ENCODE measurements around the gene SLC2A13.
"Not testable (repeated sequence)": the region's sequence is repeated elsewhere in the genome, so short reads cannot be mapped to it uniquely, and the experiment has no call there.

The SLC2A13 gene

DNA sequence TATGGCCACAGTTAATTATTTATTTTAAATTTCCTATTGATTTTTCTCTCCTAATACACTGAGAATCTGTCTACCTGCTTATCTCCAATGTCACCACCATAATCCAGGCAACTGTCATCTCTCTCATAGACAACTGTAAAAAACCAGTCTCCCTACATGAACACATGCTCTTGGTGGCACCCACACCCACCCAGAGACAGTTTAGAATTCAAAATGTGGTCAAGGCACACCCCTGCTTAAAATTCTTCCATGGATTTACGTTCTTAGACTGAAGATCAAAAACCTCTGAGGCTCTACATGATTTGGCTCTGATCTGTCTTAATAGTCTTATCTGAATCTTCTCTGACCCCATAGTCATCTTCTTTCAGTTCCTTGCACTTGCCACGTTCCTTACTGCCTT, 245.2 kb downstream of the SLC2A13 start:
- DNase-seq = no peak

DNA sequence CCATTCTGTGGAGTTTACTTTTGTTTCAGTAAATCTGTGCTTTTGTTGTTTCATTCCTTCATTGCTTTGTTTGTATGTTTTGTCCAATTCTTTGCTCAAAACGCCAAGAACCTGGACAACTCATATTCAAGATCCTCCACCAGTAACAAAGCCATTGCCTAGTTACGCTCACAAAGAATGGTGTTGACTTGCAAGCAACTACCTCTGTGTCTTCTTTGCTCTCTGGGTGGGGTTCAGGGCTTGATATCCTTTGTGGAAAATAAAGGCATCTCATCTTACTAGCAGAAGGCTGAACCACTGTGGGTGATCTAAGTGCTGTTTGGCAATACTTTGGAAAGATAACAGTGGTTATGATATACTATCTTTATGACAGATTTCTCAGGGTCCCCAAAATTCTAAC, 252.9 kb downstream of the SLC2A13 start:
- no peak for DNase-seq

DNA sequence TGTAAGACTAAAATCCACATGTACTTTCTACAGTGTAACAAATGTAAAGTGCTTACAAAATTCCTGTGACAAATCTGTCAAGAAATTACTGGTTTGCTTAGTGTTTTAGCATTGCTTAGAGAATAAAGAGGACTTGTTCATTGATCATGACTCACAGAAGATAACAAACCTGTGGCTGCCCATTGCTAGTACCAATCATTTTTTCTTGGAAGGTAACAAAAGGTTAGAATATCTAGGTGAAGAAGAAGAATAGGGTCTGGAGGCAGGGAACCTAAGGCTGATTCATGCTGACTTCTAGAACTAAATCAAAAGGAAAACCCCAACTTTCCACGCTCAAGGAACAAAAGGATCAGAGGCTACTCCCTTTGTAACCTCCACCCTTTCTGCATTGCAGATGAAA, 253.5 kb downstream of the SLC2A13 start:
- DNase-seq = no peak

DNA sequence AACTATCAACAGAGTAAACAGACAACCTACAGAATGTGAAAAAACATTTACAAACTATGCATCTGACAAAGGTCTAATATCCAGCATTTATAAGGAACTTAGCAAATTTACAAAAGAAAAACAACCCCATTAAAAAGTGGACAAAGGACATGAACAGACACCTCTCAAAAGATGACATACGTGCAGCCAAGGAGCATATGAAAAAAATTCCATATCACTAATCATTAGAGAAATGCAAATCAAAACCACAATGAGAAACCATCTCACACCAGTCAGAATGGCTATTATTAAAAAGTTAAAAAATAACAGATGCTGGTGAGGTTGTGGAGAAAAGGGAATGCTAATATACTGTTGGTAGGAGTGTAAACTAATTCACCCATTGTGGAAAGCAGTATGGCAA, 257.7 kb downstream of the SLC2A13 start:
- DNase-seq = not testable (repeated sequence)

DNA sequence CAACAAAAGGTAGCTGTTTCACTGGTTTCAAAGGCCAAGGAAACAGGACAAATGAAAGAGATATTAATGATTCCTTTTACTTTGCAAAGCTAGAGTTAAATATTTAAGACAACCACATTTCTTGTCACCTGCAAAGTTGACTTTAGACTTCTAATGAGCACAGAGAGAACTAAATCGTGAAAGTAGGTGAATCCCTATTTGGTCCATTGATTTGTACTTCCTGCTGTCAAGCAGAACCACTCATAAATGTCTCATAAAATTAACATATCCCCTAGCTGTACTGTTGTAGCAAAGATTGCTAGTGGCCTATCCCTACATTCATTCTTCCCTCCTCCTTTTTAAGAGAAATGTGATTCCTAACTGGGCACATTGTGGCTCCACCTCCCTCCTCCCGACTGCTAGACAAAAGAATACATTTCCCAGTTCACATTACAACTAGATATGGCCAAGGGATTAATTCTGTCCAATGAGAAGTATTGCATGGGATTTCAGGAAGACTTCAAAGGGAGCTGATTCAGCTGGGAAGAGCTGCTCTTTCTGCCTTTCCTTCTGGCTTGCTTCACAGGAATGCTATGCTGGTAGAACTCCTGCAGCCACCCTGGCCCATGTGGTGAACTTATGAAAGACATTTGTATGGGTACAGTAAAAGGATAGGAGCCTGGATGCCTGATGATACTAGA, 258.8 kb downstream of the SLC2A13 start:
- no peak for DNase-seq

DNA sequence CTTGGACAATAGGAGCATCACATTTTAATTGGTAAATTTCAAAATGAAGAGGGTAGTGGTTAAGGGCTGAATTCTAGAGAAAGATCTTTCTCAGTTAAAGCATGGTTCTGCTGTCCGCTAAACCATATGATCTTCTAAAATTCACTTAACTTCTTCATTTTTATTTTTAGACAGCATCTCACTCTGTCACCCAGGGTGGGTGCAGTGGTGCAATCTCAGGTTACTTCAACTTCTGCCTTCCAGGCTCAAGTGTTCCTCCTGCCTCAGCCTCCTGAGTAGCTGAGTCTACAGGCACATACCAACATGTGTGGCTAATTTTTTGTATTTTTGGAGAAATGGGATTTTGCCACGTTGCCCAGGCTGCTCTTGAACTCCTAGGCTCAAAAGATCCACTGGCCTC, 259.6 kb downstream of the SLC2A13 start:
- DNase-seq = no peak

DNA sequence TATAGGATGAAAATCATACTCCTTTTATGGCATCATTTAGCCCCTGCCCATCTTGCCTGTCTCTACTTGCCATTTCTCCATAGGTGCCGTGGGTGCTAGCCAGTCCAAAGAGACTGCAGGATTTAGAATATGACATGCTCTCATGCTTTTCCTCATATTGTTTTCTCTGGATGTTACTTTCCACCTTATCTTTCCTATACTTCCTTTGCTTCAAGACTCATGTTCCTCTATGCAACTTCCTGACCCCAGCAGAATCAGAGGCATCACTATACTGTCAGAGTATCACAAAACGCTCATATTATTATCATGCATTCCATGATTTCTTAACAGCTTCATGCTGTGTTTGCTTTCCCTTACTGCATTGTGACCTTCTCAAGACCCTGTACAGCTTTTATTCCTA, 265.5 kb downstream of the SLC2A13 start:
- DNase-seq = no peak

DNA sequence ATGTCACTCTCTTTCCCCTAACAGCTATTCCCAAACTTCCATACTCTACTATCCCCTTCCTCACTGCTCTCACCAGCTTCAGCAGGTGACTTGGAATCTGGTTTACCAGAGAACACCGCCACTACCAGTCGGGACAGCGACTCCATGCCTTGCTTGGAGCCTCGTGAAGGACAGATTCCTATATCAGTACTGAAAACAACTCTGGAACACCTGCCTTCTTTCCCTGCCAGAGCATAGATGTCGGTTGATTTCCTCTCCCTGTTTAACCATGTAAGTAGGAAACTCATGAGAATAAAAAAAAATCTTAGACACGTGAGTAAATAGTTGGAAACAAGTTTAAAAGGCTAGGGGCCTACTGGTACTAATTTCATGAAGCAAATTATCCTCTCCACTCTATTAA, 266.8 kb downstream of the SLC2A13 start:
- no peak for DNase-seq

DNA sequence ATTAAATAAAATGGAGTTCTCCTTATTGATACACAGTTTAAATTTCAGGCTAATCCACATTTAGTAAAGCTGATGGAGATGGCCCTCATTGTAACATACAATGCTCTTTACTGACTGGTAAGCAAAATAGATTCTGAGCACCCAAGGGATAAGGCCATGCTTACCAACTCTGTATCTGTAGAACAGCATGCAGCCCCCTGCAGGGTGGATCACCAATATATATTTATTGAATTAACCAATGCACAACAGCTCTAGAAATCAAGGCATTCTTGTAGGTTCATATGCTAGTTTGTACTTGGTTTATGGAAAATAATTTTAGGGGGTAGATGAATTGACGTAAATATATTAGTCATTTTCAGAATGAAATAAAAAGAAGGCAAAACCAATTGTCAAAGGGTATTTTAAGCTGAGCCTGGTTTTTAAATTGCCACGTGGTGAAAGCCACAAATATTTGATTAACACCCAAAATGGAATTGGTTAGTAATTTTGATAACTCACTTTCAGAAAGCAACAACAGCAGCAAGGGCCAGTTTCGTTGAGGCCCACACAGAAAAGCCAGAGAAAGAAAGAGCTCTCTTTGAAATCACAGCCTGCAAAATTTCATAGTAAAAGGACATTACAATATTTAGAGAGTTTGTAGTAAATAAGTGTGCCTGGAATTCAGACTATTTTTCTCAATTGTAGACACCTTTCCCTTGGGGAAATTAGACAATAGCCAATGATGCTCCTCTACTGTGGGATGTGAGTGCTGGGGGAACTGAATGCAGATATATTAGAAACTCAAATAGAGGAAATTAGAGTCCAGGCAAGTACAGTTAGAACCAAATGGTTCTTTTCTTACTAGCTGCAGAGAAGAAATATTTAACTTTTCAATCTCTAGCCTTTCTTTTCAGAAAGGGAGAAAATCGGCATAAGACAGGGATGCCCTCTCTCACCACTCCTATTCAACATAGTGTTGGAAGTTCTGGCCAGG, 270.1 kb downstream of the SLC2A13 start:
- DNase-seq = no peak

DNA sequence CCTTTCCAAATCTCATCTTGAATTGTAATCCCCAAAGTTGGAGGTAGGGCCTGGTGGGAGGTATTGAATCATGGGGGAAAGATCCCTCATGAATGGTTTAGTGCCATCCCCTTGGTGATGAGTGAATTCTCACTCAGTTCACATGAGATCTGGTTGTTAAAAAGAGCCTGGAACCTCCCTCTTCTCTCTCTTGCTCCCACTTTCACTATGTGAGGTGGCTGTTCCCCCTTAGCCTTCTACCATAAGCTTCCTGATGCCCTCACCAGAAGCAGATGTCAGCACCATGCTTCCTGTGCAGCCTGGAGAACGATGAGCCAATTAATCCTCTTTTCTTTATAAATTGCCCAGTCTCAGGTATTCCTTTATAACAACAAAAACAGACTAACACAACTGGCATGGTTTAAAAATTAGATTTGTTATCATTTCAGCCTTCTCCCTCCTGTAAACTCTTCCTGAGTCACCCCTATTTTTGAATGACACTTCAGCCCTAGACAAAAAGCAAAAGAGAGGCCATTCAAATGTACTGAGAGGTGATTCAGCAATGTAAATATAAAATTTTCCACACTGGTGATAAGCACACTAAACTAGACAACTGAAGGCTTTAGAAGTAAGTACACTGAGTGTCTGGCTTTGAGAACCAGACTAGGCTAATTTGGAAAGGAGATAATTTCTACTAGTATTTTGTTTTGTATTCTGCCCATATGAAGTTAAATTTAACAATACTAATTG, 274.1 kb downstream of the SLC2A13 start:
- DNase-seq = no peak

DNA sequence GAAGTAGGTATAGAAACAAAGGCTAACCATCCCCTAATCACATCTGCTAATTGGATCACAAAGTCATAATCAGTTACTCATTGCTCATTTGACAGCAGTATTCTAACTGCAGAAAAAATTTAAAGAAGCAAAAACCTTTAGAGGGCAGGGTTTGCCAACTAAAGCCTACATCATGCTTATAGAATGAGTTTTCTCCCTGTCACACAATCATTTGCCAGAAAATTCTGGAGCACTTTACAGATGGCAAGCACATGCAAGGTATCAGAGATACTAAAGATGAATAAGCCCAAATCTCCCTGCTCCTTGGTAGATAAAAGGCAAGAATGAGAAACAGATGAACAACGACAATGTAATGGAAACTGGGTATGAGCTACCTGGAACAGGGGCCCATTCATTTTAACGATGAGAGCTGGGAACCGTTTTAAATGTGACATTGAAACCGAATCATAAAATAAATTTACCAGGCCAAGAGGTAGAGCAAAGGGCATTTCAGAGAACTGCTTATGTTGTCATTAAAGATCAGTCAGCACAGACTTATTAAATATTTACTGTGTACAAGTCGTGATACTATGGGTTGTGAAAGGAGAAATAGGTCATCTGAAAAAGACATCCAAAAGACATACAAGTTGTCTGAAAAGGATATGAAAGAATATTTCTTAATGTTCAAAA, 274.9 kb downstream of the SLC2A13 start:
- no peak for DNase-seq

DNA sequence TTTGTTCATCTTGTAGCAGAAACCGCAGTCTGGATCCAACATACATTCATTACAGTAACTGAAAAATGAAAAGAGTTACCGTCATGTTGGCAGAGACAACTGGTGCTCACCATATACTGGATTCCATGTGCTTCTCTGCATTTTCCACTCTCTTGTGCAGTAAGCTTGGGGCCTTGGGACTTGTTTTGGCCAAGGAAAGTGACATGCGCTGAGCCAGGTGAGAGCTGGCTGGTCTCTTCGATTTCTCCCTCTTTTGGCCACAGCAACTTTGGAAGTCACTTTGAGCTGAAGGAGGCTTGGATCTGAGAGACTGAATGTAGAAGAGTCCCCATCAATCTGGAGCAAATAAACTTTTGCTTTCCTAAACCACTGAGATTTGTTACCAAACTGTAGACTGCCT, 275.7 kb downstream of the SLC2A13 start:
- no peak for DNase-seq

DNA sequence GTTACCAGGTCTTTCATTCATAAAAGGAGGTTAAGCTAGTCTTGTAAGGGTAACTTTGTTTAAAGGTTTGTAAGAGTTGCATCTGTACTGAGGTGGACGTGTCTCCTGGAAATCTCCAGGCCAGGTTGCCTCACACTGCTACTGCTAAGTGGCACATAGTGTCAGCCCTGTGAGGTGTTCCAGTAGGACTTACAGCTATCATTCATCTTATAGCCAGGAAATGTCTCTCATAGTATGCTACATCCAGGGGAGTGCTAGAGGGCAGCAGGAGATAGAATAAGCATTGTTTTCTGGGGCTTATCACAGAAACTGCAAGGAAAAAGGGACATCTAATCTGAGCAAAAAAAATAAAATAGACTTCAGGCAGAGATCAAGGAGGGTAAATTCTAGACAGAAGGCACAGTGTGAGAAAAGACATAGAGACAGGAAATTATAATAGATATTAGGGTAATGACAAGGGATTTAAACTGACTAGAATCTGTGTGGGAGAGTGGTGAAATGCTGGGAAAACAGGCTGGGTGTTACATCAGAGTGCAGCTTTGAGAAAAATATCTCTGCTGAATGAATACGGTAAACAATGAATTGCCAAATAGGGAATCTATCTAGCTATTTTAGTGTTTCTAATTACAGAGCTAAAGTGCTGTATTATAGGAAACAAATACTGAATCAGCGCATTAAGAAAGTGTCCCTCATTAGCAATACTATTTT, 281.2 kb downstream of the SLC2A13 start:
- no peak for DNase-seq

DNA sequence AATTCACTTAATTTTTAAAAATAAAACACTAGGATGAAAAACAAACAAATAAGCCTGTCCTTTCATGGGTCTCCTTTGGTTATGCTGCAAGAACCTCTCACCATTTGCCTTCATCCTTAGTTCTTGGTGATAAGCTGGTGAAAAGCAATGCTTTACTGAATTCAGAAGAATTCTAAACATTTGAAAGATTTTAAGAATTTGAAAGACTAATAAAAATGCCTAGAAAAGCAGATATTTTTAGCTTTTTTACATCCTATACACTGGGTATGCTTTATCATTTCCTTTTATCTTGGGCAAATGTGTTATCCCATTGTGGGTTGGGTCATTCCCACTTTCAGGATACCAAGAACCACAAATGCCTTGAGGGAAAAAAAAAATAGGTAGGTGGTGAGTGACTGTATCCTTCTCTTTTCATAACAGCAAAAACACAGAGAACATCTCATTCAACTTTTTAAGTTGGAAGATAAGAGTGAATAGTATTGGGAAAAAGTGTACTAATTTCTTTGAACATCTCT, 289.2 kb downstream of the SLC2A13 start:
- no peak for DNase-seq

DNA sequence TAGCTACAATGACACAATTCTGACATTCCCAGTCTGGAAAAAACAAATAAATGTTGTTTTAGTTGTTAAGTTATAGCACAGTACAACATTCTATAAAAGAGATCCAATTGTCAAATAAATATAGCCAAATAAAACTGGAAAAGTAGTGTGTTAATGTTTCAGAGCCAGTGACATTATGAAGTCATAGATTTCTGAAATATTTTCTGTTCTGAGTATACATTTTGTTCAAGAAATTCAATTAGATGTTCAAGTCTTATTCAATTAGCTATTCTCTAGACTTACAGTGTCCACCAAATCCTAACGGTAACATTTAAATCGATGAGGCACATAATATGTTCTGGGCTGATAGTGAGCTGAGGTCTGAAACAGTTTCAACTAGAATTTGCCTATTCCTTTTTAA, 290.1 kb downstream of the SLC2A13 start:
- no peak for DNase-seq

DNA sequence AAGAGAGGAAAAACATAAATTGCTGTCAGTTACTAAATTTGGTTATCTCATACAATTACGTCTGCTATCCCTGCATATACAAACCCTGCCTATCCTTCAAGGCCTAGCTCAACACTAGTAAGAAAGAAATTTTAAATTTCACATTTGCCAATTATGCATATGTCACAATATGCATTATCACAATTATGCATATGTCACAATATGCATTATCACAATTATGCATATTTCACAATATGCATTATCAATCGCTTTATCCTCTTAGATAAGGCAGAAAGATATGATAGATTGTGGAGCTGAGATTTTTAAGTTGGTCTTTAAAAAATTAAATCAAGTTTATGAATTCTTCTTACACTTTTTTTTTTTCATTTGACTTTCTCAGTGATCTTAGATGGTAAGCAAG, 291.3 kb downstream of the SLC2A13 start:
- no peak for DNase-seq

DNA sequence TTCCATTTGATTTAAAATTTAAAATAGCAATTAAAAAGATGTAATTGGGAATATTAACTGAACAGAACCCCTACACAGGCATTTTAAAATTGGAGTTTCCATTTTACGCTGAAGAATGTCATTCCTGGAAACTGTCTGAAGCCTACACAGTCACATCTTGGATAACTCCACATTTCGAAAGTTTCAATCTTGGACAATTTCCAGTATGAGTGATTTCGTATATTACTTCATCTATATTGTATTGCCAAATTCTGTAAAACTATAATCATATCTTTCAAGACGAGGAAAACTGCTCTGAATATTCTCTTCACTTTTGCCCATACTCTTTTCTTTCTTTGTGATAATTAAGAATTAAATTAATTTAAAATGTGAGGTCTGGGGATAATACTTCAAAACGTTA, 292.1 kb downstream of the SLC2A13 start:
- DNase-seq = no peak

DNA sequence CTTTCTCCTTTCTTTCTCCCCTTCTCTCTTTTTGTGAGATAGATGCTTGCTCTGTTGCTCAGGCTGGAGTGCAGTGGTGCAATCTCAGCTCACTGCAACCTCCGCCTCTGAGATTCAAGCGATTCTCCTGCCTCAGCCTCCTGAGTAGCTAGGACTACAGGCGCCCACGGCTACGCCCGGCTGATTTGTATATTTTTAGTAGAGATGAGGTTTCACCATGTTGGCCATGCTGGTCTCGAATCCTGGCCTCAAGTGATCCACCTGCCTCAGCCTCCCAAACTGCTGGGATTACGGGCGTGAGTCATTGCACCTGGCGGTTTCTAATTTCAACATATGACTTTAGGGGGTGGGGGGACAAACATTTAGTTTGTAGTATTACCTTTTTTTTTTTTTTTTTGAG, 293.4 kb downstream of the SLC2A13 start:
- not testable (repeated sequence) for DNase-seq

DNA sequence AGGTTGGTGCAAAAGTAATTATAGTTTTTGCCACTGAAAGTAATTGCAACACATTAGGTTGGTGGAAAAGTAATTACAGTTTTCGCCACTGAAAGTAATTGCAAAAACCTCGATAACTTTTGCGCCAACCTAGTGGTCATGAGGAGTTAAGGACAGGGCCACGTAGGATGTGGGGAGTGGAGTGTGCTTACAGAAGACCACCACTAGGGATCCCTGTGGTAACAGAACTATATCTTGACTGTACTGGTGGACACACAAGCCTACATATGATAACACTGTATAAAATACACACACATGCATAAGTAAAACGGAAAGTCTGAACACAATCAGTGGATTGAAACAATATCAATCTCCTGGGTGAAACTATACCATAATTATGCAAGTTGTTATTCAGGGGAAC, 298.8 kb downstream of the SLC2A13 start:
- peak in 1 of 2 experiments; percentile 16 for DNase-seq

DNA sequence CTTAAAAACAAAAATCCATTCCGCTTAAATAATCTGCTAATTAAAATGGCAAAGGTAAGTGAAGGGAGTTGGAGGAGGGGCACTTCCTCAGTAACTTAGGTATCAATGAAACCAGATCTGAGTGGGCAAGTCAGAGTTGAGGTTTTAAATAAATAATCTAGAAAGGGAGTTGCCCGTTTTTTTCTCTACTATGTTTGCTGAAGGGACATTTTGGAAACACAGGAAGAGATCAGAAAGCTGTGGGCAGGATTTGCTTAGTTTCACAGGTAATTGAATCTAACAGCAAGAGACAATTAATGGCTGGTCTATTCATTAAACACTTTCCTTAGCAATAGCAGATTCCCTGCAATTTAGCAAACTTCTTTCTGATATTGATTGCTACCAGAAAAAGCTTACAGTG, 300.2 kb downstream of the SLC2A13 start:
- no peak for DNase-seq

DNA sequence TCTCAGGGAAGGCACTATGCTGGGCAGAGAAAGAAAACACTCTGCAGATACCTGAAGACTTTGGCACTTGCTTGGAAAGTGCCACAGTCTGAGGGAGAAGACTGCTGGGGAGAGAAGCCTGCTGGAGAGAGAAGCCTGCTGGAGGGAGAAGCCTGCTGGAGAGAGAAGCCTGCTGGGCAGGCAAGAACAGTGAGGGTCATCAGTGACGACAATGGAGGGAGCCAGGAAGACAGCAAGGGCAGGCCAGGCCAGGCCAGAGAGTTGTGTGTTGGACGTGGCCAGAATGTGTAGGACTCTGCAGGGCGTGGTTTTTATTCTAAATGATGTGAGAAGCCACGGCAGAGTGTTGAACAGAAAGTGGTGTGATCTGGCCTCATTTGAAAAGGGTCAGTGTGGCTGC, 301.0 kb downstream of the SLC2A13 start:
- DNase-seq = no peak

DNA sequence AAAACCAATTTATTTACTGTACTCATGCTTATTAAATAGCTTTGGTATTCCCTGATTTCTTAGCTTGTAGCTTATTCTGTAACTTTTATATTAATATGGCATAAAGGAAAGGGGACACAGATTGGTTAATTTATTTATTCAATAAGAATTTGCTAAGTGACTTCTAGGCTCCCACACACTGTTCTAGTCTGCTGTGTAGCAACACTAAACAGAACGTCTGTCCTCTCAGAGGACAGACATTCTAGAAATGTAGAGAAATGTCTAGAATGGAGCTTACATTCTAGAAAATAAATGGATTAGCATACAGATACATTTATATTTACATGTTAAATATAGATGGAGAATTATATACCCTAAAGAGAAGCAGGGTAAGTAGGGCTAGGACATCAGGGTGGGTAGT, 301.4 kb downstream of the SLC2A13 start:
- no peak for DNase-seq

Measured in NCI-H446 (cell line).